Stomach smooth muscle (tissue), 2 donors: ENCODE results near the gene CALHM1.
"Not testable (repeated sequence)": the region's sequence is repeated elsewhere in the genome, so short reads cannot be mapped to it uniquely, and the experiment has no call there.

Experiments
- H3K27ac ChIP-seq: one replicate; pipeline ENCODE4 v1.7.0; 2013; ENCODE audit warnings: mild to moderate bottlenecking, low read length, inconsistent platforms
- H3K27me3 ChIP-seq, 2 donors: one replicate each; pipeline ENCODE4 v1.7.0; 2013; ENCODE audit warnings: low read length in 2 of 2; ENCODE audit not compliant: insufficient read depth in 2 of 2, control insufficient read depth in 1 of 2
- H3K36me3 ChIP-seq, 2 donors: one replicate each; pipeline ENCODE4 v1.7.0; 2013; ENCODE audit warnings: low read length in 2 of 2; ENCODE audit not compliant: control insufficient read depth in 2 of 2, insufficient read depth in 2 of 2
- H3K4me1 ChIP-seq: one replicate; pipeline ENCODE4 v1.7.0; 2013; ENCODE audit warnings: low read length; ENCODE audit not compliant: control insufficient read depth, insufficient read depth
- H3K4me3 ChIP-seq, 2 donors: one replicate each; pipeline ENCODE4 v1.7.0; 2013; ENCODE audit warnings: low read length in 2 of 2
- H3K9ac ChIP-seq, 2 donors: one replicate each; pipeline ENCODE4 v1.7.0; 2013; ENCODE audit warnings: low read length in 2 of 2, mild to moderate bottlenecking in 1 of 2
- H3K9me3 ChIP-seq, 2 donors: one replicate each; pipeline ENCODE4 v1.7.0; 2013; ENCODE audit warnings: low read length in 2 of 2; ENCODE audit not compliant: control insufficient read depth in 2 of 2
- donor health status: healthy.
- donor health status: Pancreatic carcinoma.

CALHM1 gene

GRCh38 chr10:103486635-103487409 is 28.1 kb upstream of the CALHM1 start:
- H3K27ac ChIP-seq, H3K4me1 ChIP-seq, H3K9me3 ChIP-seq, H3K36me3 ChIP-seq, H3K9ac ChIP-seq, H3K27me3 ChIP-seq, H3K4me3 ChIP-seq: not testable (repeated sequence)

- Histone ChIP-seq H3K27ac (no peak overlapping the region), H3K27me3 (no peaks in the 10 kb centered on the region), H3K4me1 (peaks cover 2% of the 10 kb centered on the region), H3K9ac (no peak overlapping the region), H3K9me3 (no peaks in the 10 kb centered on the region), H3K4me3 (no peak overlapping the region), H3K36me3 (no peaks in the 10 kb centered on the region)
These were observed 23.4 kb upstream of the CALHM1 start for GRCh38 chr10:103481974-103482531.

- H3K27me3 ChIP-seq, result no peaks in the 10 kb centered on the region
- no peak overlapping the region for H3K4me3 ChIP-seq
- no peak overlapping the region for H3K9ac ChIP-seq
- no peaks in the 10 kb centered on the region for H3K9me3 ChIP-seq
- H3K36me3 ChIP-seq, result no peaks in the 10 kb centered on the region
- no peak overlapping the region for H3K27ac ChIP-seq
- no peaks in the 10 kb centered on the region for H3K4me1 ChIP-seq
These were observed 21.8 kb upstream of the CALHM1 start for GRCh38 chr10:103480521-103480920.

- Histone ChIP-seq H3K4me3 (no peak within 1 kb of the TSS), H3K36me3 (no peaks in the 10 kb centered on the region), H3K4me1 (no peaks in the 10 kb centered on the region), H3K9ac (no peak within 1 kb of the TSS), H3K9me3 (no peaks in the 10 kb centered on the region), H3K27me3 (peaks cover 0 to 2% of the 10 kb centered on the region in 2 donors), H3K27ac (no peak within 1 kb of the TSS)
These were observed 20.4 kb upstream of the CALHM1 start, which contains the start of gene CALHM3 for GRCh38 chr10:103479135-103479534. Gene CALHM3, minus strand, starts transcription at chr10:103479240. Its CDS starts 208 bp downstream, at chr10:103479032.

- Histone ChIP-seq H3K36me3 (no peaks in the 10 kb centered on the region), H3K27ac (no peak overlapping the region), H3K4me1 (no peaks in the 10 kb centered on the region), H3K4me3 (no peak overlapping the region), H3K27me3 (peaks cover 0 to 2% of the 10 kb centered on the region in 2 donors), H3K9me3 (no peaks in the 10 kb centered on the region), H3K9ac (no peak overlapping the region)
These were observed 20.0 kb upstream of the CALHM1 start for GRCh38 chr10:103478671-103479070.

- H3K4me3 ChIP-seq, result no peak overlapping the region
- H3K9ac ChIP-seq, result no peak overlapping the region
- H3K4me1 ChIP-seq, result no peaks in the 10 kb centered on the region
- H3K36me3 ChIP-seq, result no peaks in the 10 kb centered on the region
- no peak overlapping the region for H3K27ac ChIP-seq
- peaks cover 0 to 2% of the 10 kb centered on the region in 2 donors for H3K27me3 ChIP-seq
- no peaks in the 10 kb centered on the region for H3K9me3 ChIP-seq
These were observed 17.5 kb upstream of the CALHM1 start for GRCh38 chr10:103476046-103476768.

GRCh38 chr10:103475437-103475836 is 16.7 kb upstream of the CALHM1 start:
- H3K9me3 ChIP-seq, result no peaks in the 10 kb centered on the region
- H3K27ac ChIP-seq, result no peak overlapping the region
- peaks cover 0 to 2% of the 10 kb centered on the region in 2 donors for H3K27me3 ChIP-seq
- no peaks in the 10 kb centered on the region for H3K4me1 ChIP-seq
- H3K4me3 ChIP-seq, result no peak overlapping the region
- no peaks in the 10 kb centered on the region for H3K36me3 ChIP-seq
- H3K9ac ChIP-seq, result no peak overlapping the region

GRCh38 chr10:103474077-103474476 is 15.4 kb upstream of the CALHM1 start:
- H3K4me3 ChIP-seq, result no peak overlapping the region
- no peaks in the 10 kb centered on the region for H3K36me3 ChIP-seq
- H3K9ac ChIP-seq, result no peak overlapping the region
- no peak overlapping the region for H3K27ac ChIP-seq
- H3K27me3 ChIP-seq, result peaks cover 0 to 2% of the 10 kb centered on the region in 2 donors
- H3K9me3 ChIP-seq, result no peaks in the 10 kb centered on the region
- H3K4me1 ChIP-seq, result no peaks in the 10 kb centered on the region

- Histone ChIP-seq H3K9ac (no peak overlapping the region), H3K4me1 (no peaks in the 10 kb centered on the region), H3K27me3 (peaks cover 0 to 2% of the 10 kb centered on the region in 2 donors), H3K27ac (no peak overlapping the region), H3K9me3 (no peaks in the 10 kb centered on the region), H3K4me3 (no peak overlapping the region), H3K36me3 (no peaks in the 10 kb centered on the region)
These were observed 14.6 kb upstream of the CALHM1 start for GRCh38 chr10:103473261-103473671.

- Histone ChIP-seq H3K4me1 (no peaks in the 10 kb centered on the region), H3K27me3 (peaks cover 0 to 2% of the 10 kb centered on the region in 2 donors), H3K9me3 (no peaks in the 10 kb centered on the region), H3K4me3 (no peak overlapping the region), H3K36me3 (no peaks in the 10 kb centered on the region), H3K9ac (no peak overlapping the region), H3K27ac (no peak overlapping the region)
These were observed 13.3 kb upstream of the CALHM1 start for GRCh38 chr10:103472005-103472404.
